Measurements from ENCODE around the gene NRG3.
"Not testable (repeated sequence)": the region's sequence is repeated elsewhere in the genome, so short reads cannot be mapped to it uniquely, and the experiment has no call there.

Gene NRG3

DNA sequence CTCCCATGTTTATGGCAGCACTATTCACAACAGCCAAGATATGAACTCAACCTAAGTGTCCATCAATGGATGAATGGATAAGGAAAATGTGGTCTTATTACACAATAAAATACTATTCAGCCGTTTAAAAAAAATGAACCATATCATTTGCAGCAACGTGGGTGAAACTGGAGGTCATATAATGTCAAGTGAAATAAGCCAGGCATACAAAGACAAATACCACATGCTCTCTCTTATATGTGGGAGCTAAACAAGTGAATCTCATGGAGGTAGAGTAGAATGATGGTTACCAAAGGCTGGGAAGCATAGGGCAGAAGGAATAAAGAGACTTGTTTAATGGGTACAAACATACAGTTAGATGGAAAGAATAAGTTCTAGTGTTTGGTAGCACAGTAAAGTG lies 699.1 kb downstream of the NRG3 start:
- DNase-seq (ENCODE audit: low read depth in 2 of 2), result no peak

DNA sequence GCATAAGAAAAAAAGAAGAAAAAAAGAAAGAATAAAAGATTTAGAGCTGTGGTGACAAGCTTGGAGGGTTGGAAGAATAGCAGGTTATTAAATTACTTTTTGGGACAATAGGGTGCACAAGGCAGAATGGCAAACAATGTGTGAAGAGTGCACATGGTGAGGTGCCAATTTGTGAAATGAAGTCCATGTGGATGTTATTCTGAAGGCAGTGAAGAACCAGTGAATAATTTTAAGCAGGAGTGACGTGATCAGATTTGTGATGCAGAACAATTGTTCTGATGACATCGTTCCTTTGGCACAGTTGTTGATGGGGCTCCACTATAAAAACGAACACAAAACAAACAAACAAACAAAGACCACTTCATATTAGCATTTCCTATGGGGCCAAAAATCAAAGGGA lies 700.3 kb downstream of the NRG3 start:
- no peak for DNase-seq (ENCODE audit: low read depth in 2 of 2)

DNA sequence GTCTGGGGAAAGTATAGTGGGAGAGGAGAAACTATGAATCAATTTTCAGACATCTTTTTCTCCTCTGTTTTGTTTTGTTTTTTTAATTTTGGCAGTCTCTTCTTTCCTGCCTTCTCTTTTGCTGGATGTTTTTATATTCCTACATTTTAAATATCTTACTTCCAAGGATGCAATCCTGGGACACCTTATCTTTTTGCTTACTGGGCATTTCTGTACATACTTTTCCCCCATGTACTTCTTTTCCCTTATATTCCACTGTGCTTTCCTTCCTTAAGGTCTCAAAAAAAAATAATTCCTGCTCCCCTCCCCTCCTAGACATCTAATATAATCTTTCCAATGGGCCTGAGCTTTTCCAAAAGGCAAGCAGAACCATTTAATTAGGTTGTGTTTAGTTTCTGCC lies 701.1 kb downstream of the NRG3 start:
- no peak for DNase-seq (ENCODE audit: low read depth in 2 of 2)

DNA sequence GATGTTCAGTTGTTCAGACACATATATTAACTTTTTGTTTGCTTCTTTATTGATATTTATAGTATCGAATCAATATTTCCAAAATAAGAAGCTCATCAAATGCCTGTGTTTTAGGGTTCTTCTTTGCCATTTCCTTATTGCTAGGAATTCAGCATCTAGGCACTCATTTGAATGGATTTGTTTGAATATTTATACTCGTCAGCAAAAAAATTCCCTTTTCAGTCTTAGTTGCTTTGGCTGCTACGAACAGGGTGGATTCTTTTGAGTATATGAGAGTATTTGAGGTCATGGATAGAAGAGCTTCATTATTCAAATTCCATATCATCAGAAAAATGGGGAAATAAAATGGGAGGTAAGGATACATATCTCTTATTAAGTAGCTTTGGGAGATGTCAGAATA lies 706.9 kb downstream of the NRG3 start:
- no peak for DNase-seq (ENCODE audit: low read depth in 2 of 2)

DNA sequence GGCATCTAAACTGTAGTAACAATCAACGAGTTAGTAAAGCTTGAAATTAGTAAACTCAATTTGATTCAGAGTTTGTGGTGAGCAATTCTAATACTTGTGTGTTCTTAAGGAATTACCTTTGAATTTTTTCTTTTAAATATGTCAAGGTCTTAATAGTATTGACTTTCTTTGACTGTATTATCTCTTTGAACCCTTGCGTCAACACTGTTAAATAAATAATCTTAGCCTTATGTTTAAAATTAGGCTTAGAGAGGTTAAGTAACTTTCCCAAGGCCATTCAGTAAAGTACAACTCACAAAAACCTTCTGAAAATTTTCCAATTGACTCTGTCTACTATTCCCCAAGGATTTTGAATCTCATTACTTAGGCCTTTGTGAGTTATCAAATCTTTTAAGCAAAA lies 716.4 kb downstream of the NRG3 start:
- DNase-seq (ENCODE audit: low read depth in 2 of 2), result no peak

DNA sequence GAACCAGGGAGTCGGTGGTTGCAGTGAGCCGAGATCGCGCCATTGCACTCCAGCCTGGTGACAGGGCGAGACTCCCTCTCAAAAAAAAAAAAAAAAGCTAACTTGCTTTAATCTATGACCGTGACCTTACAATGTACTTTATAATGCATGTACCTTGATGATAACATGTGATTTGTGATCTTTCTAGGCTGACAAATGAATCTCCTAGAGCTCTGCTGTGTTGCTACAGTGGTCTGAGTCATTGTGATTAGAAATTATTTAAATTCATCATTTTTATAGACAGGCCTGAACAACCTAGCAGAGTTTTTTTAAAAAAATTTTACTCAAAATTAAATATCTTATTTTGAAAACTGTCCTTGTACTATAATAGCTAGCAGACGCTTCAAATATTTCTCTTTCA lies 722.8 kb downstream of the NRG3 start:
- no peak for DNase-seq (ENCODE audit: low read depth in 2 of 2)

DNA sequence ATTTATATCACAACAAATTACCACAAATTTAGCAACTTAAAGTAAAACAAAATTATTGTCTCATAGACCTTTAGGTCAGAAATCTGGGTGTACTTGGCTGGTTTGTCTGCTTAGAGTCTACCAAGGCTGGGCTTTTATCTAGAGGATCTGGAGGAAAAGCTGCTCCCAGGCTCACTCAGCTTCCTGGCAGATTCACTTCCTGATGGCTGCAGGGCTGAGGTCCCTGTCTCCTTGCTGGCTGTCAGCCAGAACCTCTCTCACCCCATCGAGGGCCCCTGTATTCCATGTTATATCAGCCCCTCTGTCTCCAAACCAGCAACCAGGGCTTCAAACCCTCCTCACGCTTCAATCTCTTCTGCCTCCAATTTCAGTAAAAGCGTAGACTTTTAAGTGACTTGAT lies 734.9 kb downstream of the NRG3 start:
- DNase-seq (ENCODE audit: low read depth in 2 of 2), result no peak

DNA sequence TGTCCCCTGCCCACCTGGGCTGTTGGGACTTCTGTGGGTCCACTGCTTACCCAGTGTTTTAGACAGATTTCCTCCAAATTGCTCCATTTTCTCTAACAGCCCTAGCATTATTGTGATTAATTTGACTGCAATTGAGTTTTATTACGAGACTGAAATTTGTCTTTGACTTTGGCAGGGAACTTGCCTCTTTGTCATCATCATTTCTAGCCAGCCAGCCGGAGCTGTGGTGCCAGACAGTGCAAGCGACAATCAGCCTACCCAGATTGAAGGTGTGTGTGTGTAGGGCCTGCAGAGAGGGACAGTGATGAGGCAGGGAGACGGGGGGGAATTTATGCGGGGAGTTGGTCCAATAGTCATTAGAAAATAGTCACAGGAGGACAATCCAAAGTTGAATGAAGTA lies 743.0 kb downstream of the NRG3 start:
- DNase-seq (ENCODE audit: low read depth in 2 of 2), result no peak

DNA sequence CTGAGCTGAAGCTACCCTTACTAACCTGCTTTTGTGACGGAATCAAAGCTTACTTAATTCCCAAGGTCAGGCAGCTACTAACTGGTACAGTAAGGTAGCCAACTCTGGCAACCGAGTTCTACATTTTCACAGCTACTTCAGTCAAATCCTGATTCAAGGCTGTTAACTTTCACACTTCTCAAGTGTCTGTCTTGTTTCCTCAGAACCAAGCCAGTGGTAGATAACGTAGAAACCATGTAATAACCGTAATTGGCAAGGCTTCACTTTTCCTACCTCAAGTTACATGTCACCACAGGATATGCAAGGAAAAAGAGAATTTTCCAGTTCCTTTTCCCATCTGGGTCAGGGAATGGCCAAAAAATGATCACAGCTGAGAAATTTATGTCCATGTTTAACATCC lies 746.7 kb downstream of the NRG3 start:
- no peak for DNase-seq (ENCODE audit: low read depth in 2 of 2)

DNA sequence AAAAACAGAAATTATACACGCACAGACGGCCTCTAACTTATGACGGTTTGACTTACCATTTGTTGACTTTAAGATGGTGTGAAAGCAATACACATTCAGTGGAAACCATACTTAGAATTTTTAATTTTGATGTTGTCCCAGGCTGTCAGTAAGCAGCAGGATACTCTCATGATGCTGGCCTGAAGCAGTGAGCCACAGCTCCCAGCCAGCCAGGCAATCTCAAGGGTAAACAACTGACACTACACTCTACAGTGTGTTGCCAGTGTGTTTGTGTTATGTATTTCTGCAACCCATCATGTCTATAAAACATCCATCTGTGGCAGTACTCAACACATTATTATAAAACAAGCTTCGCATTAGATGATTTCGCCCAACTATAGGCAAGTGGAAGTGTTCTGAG lies 747.5 kb downstream of the NRG3 start:
- DNase-seq (ENCODE audit: low read depth in 2 of 2), result no peak

DNA sequence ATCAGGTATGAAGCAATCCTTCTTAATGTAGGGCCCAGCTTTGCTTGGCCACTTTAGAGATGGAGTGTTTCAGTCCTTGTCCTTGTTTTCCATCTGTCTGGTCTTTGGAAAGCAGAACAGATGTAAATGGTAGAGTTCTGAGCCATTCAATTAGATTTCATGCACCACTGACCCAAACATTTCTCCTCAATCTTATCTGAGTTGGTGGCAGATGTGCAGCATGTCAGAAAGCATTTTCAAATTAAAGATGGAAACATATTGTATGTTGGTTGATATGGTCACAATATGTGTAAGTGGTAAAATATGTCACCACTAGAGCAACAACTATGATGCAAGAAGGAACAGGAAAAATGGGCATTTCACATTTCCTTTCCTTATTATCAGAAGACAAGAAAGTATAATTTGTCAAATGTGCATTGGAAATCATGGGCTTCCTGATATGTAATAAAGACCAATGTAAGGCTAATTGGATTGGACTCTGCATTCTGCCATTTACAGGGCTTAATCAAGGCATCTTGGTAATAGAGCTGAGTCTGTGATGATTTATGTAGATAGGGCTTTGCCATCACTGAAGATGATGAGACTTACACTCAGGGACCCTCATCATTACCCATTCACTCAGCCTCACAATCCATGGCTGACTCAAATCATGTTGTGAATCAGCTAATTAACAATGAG lies 750.7 kb downstream of the NRG3 start:
- DNase-seq (ENCODE audit: low read depth in 2 of 2), result no peak

DNA sequence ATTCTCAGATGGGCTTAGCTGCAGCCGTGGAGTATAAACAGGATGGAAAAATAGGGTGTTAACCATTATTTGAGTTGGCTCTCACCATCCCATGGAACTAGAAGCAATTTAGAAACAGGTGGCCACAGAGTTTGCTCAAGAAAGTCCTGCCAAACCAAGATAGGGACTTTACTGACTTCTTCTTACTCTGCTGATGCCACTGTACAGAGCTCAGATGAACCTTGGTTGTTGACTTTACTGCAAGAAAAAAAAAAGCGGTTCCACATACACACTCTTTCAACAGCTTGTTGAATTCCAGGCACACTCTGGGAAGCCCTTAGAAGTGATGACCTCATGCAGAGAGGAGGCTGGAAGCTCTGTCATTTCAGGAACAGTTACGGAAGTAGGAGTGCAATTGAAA lies 753.4 kb downstream of the NRG3 start:
- no peak for DNase-seq (ENCODE audit: low read depth in 2 of 2)

DNA sequence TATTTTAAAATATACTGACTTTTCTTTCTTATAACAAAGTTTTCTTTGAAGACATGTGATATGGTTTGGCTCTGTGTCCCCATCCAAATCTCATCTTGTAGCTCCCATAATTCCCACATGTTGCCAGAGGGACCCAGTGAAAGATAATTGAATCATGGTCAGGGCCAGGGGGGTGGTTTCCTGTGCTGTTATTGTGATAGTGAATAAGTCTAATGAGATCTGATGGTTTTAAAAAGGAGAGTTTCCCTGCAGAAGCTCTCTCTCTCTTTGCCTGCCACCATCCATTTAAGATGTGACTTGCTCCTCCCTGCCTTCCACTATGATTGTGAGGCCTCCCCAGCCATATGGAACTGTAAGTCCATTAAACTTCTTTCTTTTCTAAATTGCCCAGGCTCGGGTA lies 768.1 kb downstream of the NRG3 start:
- no peak for DNase-seq (ENCODE audit: low read depth in 2 of 2)

DNA sequence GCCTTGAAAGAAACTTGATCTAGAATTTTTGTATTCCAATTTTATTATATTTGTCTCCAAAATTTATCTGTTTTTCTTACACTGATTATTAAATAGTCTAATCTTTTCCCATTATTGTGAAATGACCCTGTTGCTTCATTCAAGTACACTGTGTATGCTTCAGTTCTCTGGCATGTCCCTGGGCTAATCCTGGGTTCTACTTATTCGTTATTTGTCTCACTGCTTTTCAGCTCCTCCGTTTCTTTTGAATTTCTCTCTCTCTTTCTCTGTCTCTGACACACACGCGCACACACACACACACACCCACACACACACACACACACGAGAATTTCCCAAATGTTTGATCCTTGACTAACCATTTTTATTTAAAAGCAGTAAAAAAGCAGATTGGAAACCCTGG lies 768.6 kb downstream of the NRG3 start:
- no peak for DNase-seq (ENCODE audit: low read depth in 2 of 2)

DNA sequence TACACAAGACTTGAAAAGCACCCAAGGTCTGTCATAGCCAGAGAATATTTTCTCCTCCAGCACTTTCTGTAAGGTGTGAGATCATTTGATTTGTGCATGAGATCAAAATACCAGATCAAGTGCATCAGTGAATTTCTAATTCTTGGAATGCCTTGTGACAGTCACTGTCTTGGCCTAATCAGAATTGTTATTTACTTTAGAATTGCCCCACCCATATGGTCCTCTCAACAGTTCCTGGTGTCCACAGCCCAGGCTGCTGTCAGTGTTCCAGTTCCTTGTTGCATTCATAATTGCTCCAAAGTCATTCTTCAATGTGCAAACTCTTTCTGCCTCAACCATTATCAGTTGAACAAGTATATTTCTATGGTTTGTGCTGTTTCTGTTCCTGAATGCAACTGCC lies 770.2 kb downstream of the NRG3 start:
- DNase-seq (ENCODE audit: low read depth in 2 of 2), result no peak

DNA sequence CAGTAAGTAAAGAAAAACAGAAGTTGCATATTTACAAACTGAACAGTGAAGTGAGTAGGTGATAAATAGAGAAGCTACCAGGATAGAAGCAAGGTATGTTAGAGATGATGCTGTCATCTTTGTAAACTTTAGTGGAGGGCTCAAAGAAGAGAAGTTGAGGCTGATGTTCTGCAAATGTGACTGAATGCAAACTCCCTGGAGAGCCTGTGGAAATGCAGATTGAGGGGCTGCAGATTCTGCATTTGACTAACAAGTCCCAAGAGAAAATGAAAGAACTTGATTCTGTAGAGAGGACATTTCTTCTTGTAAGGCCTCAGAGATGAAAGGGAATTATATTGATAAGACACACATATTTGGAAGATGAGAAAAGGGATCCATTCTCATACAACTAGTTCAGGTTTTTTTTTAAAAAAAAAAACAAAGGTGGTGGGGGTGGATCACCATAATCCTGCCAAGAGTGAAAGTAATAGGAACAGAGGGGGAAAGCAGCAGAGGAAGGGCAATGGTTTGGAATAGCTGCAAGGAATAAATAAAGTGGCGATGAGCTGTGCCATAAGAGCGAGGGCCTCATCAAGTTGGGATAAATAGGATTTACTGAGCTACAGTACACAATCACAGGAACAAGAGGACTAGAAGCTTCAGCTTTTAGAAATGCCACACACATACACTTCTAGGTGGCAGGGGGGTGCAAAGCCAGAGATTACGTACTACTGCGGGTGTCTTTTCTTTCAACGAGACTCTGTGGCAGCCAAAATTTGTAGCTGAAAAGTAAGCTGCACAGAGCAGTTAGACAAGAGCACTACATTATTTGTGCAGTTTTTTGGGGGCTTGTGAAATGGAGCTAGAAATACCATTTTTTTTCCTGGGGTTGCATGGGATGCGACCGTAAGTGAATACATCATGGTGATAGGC lies 778.5 kb downstream of the NRG3 start:
- DNase-seq (ENCODE audit: low read depth in 2 of 2), result no peak

DNA sequence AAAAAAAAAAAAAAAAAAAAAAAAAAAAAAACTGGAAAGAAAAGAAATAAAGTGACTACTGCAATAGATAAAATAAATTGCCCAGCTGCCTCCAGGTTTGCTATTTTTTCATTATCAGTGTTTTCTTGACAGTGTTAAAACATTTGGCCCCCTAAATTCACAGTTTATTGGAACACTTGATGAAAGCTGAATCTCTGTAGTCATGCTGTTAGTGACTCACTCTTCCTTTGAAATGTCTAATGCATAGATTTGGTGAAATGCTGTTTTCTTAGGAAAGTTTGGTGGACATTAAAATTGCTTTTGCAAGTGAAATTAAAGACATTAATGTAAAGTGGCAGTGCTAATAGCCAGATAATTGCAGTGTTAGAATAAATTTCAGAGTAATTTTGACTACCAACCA lies 785.2 kb downstream of the NRG3 start:
- DNase-seq (ENCODE audit: low read depth in 2 of 2), result no peak

DNA sequence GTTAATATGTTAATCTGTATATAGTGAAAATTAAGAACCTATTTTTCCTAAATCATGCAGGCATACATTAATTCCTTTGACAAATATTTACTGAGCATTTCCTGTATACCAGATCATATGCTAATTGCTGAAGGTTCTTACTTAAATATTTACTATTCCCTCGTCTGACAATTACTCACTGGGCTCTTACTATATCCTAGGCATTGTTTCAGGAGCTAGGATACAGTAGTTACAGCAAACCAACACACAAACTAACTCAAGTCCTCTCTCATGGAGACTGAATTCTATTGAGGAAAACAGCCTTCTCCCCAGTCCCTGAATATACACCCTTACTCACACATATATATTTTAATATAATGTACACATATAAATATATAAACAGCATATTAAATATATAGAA lies 786.0 kb downstream of the NRG3 start:
- DNase-seq (ENCODE audit: low read depth in 2 of 2), result no peak

DNA sequence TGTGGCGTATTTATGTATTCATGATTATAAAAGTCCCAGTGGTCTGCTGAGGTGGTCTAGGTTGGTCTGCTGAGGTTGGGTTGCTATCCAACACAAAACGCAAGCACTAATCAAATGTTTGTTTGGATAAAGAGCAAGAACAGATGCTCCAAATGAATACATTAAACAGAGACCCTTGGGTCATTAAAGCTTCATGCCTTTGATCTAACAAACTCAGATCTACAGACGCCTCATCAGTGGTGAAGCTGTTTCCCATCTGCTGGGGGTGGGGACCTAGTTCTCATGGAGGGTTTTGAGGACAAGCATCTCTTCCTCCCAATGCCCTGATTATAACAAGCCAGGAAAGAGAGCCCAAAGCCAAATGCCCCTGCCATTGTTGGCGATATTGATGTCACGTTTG lies 786.7 kb downstream of the NRG3 start:
- no peak for DNase-seq (ENCODE audit: low read depth in 2 of 2)

DNA sequence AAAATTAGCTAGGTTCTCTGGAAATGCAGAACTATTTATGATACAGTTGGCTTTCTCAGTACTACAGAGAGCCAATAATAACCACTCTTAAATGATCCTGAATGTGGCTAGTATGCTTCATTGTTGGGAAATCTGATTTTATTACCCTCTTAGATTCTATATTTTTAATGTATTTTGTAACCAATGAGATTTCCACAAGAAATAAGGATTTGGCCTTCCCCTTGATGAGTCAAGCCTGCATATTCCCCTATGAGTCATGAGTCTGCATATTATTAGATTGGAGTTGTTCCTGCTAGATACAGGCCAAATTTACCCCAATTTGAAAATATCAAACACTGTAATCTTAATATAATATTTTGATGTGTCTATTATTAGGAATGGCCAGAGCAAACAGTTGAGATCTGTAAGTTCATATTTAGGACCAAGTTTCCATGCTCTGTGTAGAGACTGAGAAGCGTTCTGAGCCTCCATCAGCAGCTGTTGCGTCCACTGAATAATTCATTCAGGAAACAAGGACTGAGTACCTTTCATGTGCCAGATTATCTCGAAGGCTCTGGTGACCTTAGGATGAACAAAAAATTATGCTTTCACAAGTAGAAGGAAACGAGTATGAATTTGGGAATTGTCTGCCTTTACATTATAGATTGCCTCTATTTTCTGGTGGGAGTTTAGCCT lies 793.4 kb downstream of the NRG3 start:
- DNase-seq (ENCODE audit: low read depth in 2 of 2), result no peak

DNA sequence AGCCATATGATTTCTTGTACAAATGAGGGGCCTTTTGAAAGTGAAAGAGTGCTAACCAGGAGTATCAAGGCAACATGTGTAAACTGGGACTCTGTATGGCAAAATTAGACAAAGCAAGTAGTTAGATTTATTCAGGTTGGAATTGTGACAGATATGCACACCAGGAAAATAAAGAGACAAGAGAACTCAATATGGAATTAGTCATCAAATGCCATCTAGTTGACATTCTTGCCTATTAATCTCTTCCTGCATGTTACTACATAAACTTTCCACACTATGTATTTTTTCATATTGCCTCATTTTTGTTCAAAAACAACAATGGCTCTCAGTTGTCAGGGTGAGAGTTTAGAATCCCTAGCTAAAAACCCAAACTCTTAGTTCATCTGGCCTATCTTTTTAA lies 799.0 kb downstream of the NRG3 start:
- DNase-seq (ENCODE audit: low read depth in 2 of 2), result no peak

DNA sequence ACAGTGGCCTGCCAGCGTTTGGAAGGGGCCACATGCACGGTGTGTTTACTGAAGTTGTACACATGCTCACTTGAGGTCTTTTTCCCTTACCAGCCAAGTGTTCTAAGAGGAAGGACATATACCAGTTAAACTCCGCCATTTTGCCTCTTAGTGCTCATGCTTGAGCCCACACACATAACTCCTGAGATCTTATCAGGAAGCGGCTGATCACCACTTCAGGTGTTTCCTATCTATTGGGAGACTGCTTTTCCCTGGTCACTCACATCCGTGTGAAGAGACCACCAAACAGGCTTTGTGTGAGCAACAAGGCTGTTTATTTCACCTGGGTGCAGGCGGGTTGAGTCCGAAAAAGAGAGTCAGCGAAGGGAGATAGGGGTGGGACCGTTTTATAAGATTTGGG lies 802.9 kb downstream of the NRG3 start:
- not testable (repeated sequence) for DNase-seq (ENCODE audit: low read depth in 2 of 2)

DNA sequence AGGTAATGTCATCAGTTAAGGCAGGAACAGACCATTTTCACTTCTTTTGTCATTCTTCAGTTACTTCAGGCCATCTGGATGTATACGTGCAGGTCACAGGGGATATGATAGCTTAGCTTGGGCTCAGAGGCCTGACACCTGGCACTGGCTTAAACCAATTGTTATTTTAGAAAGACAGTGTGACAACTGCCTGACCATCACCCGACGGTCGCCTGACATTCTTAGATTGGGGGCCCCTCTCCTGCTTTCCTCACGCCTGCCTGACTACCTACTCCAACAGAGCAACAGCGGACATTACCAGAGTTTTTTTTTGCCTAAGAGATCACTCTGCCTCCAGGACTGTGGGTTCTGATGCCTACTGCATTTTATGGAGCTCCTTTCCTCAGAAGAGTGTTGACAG lies 803.5 kb downstream of the NRG3 start:
- not testable (repeated sequence) for DNase-seq (ENCODE audit: low read depth in 2 of 2)
